SH-SY5Y (cell line): ENCODE results near the gene SLC1A4.

Experiments
- GATA2 ChIP-seq: IDR thresholded peaks from 2 replicates; pipeline ENCODE4 v1.6.1; 2011; ENCODE audit warnings: mild to moderate bottlenecking, low read depth, low read length
- GATA3 ChIP-seq: IDR thresholded peaks from 2 replicates; pipeline ENCODE4 v1.6.1; 2011; ENCODE audit warnings: low read depth, mild to moderate bottlenecking, low read length, moderate library complexity

DNA sequence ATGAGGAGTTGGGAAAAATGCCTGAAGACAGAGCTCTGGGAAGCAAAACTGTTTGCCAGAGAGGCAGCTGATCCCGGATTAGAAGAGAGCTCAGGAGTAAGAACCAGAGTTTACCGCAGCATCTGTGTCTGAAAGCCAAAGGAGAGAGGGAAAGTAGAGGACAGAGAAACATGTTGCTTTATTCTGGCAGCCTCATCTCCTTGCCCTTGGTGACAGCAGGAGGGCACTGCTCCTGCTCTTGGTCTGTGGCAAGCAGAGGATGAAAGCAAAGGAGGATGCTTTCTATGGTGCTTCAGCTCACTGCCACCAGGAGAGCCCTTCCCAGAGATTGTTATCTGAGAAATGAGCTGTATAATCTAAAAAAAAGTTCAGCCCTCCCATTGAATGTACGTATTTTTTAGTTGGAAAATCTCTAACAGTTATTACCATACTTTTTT is 7.7 kb downstream of the SLC1A4 start:
- TF ChIP-seq GATA2 (peak; percentile 93), GATA3 (peak; percentile 86)
